Ramos (cell line): Measurements from ENCODE around the gene SLC22A1.
"Not testable (repeated sequence)": the region's sequence is repeated elsewhere in the genome, so short reads cannot be mapped to it uniquely, and the experiment has no call there.

Experiments used
- in situ Hi-C: fragments of 300-500 bp; cut with MboI; formaldehyde crosslinking; loops from one replicate; pipeline ENCODE4 v1.14.3; 2022; ENCODE audit warnings: low sequenced_read_pairs; ENCODE audit not compliant: unreplicated experiment

SLC22A1 gene

GRCh38 chr6:160118620-160119229 is 2.9 kb upstream of the SLC22A1 start:
- in situ Hi-C loops: no loop called here

DNA sequence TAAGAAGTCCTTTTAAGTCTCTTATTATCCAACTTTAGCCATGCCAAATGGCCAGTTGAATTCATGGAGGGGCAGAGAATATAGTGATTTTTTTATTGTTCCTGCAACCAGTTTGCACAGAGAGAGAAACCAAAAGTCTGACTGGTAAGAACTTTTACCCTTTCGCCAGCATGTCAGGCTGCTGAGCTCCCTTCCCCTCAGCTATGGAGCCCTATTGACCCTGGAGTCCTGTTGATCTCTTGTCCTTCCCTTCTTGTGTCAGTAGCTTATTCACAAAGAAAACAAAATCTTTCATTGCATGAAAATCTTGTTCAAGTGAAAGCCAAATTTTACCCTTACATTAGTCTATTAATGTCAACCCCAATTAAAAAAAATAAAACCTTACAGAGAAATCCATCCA is 1.5 kb upstream of the SLC22A1 start:
- in situ Hi-C loops: no loop called here

DNA sequence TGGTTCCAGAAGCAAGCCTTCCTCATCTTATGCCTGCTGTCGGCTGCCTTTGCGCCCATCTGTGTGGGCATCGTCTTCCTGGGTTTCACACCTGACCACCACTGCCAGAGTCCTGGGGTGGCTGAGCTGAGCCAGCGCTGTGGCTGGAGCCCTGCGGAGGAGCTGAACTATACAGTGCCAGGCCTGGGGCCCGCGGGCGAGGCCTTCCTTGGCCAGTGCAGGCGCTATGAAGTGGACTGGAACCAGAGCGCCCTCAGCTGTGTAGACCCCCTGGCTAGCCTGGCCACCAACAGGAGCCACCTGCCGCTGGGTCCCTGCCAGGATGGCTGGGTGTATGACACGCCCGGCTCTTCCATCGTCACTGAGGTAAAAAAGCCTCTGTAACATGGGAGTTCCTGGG is 366 bp downstream of the SLC22A1 start:
- in situ Hi-C loops: no loop called here

DNA sequence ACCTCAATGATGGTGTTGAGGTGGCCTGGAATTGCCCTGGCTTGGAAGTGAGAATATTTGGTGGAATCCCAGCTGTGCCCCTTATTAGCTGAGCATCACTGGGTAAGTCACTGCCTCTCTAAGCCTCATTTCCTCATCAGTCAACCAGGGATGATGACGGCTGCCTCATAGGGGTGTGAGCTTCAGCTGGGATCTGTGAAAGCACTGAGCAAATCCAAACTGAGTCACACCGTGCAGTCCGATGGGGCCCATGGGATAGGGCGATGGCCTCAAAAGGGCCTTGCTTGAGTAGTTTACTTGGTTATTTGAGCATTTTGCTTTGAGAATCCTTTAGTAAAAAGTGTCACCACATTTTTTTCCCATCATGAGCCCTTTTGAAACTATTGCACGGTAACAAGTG is 1.1 kb downstream of the SLC22A1 start:
- in situ Hi-C loops: no loop called here

- in situ Hi-C loops: no loop called here
Observed at GRCh38 chr6:160124007-160124406, 2.4 kb downstream of the SLC22A1 start.

- in situ Hi-C loops: no loop called here
Observed at GRCh38 chr6:160124605-160125004, 3.0 kb downstream of the SLC22A1 start.

- in situ Hi-C loops: not testable (repeated sequence)
Observed at GRCh38 chr6:160125105-160125504, 3.5 kb downstream of the SLC22A1 start.

- in situ Hi-C loops: no loop called here
Observed at GRCh38 chr6:160127270-160128124, 5.9 kb downstream of the SLC22A1 start.

DNA sequence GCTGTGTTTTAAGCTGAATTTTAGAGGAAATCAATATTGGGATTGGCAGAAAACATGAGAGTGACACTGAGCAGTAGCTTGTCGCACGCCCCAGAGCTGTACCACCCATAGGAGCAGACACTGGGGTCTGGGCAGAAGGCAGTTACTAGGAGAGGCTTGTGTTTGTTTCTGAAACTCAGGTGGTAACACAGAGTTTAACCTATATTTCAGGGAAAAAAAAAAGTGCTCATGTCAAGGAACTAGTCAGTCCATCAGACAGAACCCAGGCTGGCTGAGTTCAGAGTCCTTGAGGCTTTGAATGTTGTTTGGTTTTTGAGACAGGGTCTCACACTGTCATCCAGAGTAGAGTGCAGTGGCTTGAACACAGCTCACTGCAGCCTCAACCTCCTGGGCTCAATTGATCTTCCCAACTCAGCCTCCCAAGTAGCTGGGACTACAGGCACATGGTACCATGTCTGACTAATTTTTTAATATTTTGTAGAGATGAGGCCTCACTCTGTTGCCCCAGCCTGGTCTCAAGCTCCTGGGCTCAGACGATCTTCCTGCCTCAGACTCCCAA is 6.6 kb downstream of the SLC22A1 start:
- in situ Hi-C loops: no loop called here

DNA sequence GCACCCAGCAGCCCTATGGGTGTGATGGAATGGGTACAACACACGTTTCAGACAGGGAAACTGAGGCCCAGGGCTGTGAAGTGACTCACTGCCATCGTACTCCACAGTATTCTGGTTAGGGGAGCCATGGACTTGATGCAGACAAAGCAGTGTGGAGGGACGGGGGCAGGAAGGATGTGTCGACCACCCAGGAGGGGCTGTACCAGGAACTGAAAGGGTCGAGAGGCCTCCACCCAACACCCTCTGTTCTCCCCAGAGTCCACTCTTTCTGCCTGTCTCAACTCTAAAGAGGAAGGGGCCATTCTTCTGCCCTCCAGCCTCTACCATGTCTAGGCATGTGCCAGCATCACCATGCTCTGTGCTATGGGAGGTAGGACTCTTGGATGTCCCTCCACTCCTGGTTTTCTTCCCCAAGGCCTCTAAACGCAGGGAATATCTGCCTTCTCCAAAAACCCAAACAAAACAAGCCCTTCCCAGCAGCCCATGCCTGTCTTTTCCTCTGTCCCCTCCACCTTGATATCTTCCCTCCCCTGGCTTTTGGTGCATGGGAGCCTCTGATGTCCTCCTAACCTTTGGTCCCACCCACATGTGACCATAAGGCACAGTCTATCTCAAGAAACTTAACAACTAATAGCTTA is 7.4 kb downstream of the SLC22A1 start:
- in situ Hi-C loops: no loop called here

DNA sequence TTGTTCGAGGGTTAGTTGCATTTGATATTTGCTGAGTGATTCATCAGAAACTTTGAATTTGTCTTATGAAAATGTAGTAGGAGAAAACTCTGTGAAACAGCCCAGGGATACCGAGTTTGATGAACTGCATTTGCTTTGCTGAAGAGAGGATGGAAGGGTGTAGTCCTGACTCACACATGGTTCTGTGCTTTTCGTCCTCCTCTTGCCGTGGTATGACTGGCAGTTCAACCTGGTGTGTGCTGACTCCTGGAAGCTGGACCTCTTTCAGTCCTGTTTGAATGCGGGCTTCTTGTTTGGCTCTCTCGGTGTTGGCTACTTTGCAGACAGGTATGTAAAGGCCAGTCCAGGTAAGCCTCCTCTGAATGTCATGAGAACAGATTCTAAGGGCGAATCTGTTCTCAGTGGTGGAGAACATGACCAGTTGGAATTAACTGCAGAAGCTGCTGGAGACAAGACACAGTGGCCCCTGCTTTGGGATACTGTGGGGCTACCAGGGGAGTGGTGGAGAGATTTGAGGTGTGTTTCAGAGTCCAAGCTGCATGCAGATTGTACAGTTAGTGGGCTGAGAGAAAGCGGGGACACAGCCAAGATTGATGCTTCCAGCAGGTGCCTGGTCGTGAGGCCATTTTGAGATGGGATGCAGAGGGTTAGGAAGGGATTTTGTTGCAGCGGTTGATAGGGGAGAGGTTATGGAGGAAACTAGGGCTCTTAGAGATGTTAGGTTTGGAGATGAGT is 8.4 kb downstream of the SLC22A1 start:
- in situ Hi-C loops: no loop called here

DNA sequence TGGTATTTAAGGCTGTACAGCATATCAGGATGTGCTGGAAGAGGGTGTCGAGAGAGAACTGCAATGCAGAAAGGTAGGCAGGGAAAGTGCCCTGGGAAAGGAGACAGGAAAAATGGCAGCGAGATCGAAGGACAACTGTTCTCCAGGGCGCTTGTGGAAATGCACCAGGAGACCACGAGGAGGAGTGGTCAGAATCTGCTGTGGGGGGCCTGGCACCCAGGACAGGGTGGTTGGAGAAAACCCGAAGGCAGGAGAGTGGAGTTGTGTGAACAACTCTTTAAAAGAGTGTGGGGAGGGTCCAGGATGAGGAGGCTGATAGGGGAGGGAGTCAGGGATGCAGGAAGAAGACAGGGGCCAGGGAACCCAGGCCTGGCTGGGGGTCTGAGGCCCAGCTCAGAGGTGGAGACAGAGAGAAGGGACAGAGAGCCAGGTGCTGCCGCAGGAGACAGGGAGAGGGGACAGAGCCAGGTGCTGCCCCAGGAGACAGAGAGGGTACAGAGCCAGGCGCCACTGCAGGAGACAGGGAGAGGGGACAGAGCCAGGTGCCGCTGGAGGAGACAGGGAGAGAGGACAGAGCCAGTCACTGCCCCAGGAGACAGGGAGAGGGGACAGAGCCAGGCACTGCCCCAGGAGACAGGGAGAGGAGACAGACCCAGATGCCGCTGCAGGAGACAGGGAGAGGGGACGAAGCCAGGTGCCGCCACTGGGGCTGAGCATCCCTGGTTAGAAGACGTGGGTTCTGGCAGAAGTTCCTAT is 9.3 kb downstream of the SLC22A1 start:
- in situ Hi-C loops: no loop called here

DNA sequence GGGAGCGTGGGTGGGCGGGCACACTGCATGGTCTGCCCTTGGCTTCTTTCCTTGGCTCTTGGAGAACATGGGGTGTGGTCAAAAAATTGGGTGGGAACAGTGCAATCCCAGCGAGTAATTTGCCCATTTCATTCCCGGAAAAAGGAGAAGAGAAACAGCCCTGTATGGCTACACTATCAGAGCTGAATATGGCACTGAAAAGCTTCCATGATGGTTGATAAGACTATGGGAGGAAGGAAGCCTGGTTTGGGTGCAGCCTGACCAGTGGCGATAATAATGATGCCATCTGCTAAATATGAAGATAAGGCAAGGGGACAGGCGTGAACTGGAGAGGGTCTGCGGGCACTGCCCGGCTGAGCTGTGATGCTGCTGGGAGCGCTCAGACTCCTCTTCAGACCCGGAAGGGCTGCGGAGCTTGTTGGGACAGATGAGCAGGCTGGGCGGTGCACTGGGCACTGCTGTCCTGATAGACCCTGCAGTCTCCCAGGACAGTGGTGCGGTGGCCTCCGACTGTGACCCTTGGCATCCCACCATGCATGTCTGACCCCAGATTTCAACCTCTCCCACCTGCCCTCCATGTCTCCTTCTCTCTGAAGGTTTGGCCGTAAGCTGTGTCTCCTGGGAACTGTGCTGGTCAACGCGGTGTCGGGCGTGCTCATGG is 10.2 kb downstream of the SLC22A1 start:
- in situ Hi-C loops: no loop called here

DNA sequence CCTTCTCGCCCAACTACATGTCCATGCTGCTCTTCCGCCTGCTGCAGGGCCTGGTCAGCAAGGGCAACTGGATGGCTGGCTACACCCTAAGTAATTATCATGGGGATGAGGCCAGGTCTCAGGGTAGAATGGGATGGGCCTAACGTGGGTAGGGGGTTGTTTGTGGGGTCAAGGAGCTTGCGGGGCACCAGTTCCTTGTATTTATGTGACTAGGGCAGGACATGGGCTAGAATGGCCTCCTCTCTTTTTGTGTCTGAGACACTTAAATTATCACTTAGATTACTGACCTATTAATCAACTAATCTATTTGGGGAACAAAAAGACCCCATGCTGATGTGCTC is 10.7 kb downstream of the SLC22A1 start:
- in situ Hi-C loops: no loop called here

DNA sequence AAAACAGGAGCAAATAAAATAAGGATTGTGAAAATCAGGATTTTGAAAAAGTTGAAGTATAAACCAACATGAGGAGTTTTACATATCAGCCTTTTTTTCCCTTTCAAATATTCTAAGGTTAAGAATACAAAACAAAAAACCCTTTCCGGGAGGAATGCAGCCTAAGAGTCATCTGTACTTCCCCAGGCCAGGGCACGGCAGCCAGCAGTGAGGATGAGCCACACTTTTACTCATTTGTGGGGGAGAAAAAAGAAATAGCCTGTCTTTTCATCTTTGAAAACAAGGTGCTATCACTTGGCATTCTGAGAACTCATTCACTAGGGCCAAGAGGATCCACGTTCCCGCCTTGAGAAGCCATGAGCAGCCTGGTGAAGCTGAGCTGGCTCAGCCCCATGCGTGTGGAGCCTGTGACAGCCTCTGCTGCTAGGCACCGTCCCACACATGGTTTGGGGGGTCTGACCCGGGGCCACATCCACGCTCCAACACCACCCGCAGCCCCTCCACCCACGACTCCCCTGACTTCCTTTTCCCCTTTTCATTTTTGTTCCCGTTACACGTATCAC is 11.2 kb downstream of the SLC22A1 start:
- in situ Hi-C loops: no loop called here

- in situ Hi-C loops: no loop called here
Observed at GRCh38 chr6:160133441-160134336, 12.1 kb downstream of the SLC22A1 start.

- in situ Hi-C loops: not testable (repeated sequence)
Observed at GRCh38 chr6:160134337-160134751, 12.7 kb downstream of the SLC22A1 start.
